Epithelial cell of alveolus of lung (primary cell): Measurements from ENCODE around the gene ADORA3. TPM values are rescaled to one million over a fixed set of nuclear protein-coding genes. Genes with fewer than 3 reads are reported as not detected.

Experiments
- total RNA-seq: library from RNA; depleted of rRNA; stranded (reverse); fragments of >200 nt; gene quantifications from 2 replicates; pipeline ENCODE4 v1.2.1, GENCODE V29; 2015

ADORA3 gene
- not detected in 2 replicates for total RNA-seq

GRCh38 chr1:111503585-111504060 lies at the start of gene ADORA3, which contains the start of gene TMIGD3:
TSS of gene ADORA3 (minus strand) at chr1:111503633. CDS start at chr1:111503354, 279 bp downstream.
TSS of gene TMIGD3 (minus strand) at chr1:111503633. CDS start at chr1:111503354, 279 bp downstream.

Other genes with a start within 250 kb of the ADORA3 start
- gene CHIA, start 212.8 kb downstream of the ADORA3 start, total RNA-seq: not detected in 2 replicates
- gene OVGP1, start 75.9 kb downstream of the ADORA3 start, total RNA-seq: 0.13 and 0.56 TPM in 2 replicates
- gene WDR77, start 54.4 kb downstream of the ADORA3 start, total RNA-seq: 20.2 and 39.0 TPM in 2 replicates
- 209 and 275 TPM in 2 replicates for gene ATP5PB, start 54.2 kb downstream of the ADORA3 start, total RNA-seq
- gene C1orf162, start 29.6 kb downstream of the ADORA3 start, total RNA-seq: 0.26 and 0.48 TPM in 2 replicates
- gene TMIGD3, start within 50 bp of the ADORA3 start, total RNA-seq: not detected in 2 replicates
- gene RAP1A, start 116.2 kb upstream of the ADORA3 start, total RNA-seq: 34.1 and 41.7 TPM in 2 replicates
- 0.72 and 1.8 TPM in 2 replicates for gene INKA2, start 235.8 kb upstream of the ADORA3 start, total RNA-seq